ENCODE results near the gene C14orf180. TPM values are rescaled to one million over a fixed set of nuclear protein-coding genes. Genes with fewer than 3 reads are reported as not detected.

The C14orf180 gene
- total and polyA plus RNA-seq, 10 of the 15 experiments (the other 5 are each of a cell fraction or from before 2014, with no cell fraction given), result not detected

DNA sequence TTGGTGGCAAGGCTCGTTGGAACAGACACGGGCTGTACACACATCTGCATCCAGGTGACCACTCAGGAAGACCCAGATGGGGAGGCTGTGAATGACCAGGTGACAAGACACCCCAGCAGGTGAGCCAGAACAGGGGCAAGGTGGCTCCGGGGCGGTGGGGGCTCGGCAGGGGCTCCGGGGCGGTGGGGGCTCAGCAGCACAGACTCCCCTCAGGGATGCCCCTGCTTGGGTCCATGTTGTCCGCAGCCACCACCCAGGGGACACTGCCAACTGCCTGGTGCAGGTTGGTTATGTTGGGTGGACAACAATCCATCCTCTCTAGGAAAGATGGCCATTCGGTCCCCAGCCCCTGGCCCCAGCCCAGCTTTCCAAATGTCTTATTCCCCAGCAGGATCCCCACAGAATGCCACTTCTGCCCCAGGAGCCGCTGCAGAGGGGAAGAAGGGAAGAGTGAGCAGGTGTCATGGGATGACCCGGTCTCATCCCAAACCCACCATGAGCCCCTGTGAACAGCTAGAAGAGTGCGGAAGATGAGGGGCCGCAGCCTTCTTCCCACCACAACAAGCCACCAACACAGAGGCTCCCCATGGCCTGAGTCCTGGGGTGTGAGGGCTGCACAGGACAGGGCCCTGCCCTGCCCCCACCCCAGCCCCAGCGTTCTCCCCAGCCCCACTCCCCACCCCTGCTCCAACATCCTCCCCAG, 31.4 kb upstream of the C14orf180 start:
- ATAC-seq (no peak), FAIRE-seq (no peak), DNase-seq (ENCODE audit: low read depth, low spot score) (no peak)
- Histone ChIP-seq H3K27ac (ENCODE audit: control insufficient read depth, insufficient read depth) (no peak overlapping the region), H2AFZ (ENCODE audit: control insufficient read depth, low read depth, low read length) (no peak overlapping the region), H3K9me3 (replicated peaks; ENCODE audit: control insufficient read depth, insufficient read depth, low read length) (no peaks in the 10 kb centered on the region), H3K27me3 (replicated peaks in 1 of 2; ENCODE audit: control insufficient read depth in 2 of 2, insufficient read depth in 2 of 2, low read length in 1 of 2) (peaks cover 0 to 6% of the 10 kb centered on the region in 2 experiments; a peak in 2 of 4 replicates), H3K9ac (ENCODE audit: control insufficient read depth, insufficient read depth, low read length) (no peak overlapping the region), H3K4me2 (ENCODE audit: control insufficient read depth, insufficient read depth) (no peak overlapping the region), H3K4me1 (ENCODE audit: control insufficient read depth, insufficient read depth, low read length) (no peaks in the 10 kb centered on the region), H3K36me3 (ENCODE audit: control insufficient read depth in 2 of 2, insufficient read depth in 2 of 2, low read length in 1 of 2) (no peaks in the 10 kb centered on the region), H4K20me1 (ENCODE audit: control insufficient read depth, insufficient read depth) (no peaks in the 10 kb centered on the region), H3K4me3 (no peak overlapping the region), H3K79me2 (ENCODE audit: control insufficient read depth, insufficient read depth, low read length) (no peaks in the 10 kb centered on the region)
- ChIA-PET POLR2A (no interaction called here), CTCF (no interaction called here), SMC1A (ENCODE audit: uncharacterized antibody, unreplicated experiment) (no interaction called here), RAD21 (ENCODE audit: unreplicated experiment) (no interaction called here)
- in situ Hi-C loops (cut with MboI) (no loop called here), intact Hi-C loops (cut with micrococcal nuclease; ENCODE audit: unreplicated experiment) (no loop called here)
- 23% methylated on average over 13 of the region's 14 CpGs for WGBS (ENCODE audit: insufficient coverage, insufficient replicate concordance, low lambda C conversion rate, missing lambda C conversion rate)
- TF ChIP-seq HDGF (IDR thresholded peaks at IDR 0.05) (no peak), GATAD2B (conservative IDR thresholded peaks at IDR 0.05; ENCODE audit: low read depth) (no peak)
- no TSS peak for BruUV-seq (replicated peaks)

DNA sequence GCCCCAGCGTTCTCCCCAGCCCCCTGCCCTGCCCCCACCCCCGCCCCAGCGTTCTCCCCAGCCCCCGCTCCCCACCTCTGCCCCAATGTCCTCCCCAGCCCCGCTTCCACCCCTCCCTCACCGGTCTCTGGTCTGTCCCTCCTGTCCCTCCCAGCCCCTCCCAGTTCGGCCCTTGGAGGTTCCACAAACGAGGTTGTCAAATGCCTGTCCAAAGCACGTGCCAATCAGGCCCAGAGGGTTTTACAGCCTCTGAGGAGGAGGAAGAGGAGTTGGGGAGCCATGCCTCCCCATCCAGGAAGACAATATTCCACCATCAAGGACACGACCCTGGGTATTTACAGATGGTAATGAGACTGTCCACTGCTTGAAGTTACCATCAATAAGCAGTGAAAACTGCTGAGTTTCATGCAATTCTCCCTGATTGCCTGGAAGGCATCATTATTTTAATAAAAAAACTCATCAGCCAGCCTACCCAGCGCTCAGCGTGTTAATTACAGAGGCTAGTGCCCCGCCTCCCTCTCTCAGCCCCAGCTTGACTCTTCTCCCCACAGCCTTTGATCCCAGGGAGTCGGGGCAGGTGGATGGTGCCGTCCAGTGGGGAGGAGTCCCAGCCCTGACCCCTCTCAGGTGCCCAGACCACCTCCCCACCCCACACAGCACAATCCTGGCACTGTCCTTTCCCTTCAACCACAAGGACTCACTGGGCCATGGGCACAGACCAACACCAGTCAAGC, 30.6 kb upstream of the C14orf180 start:
- intact Hi-C loops (cut with micrococcal nuclease; ENCODE audit: unreplicated experiment), result no loop called here
- Histone ChIP-seq H3K4me1 (ENCODE audit: control insufficient read depth, insufficient read depth, low read length) (no peaks in the 10 kb centered on the region), H3K4me3 (no peak overlapping the region), H2AFZ (ENCODE audit: control insufficient read depth, low read depth, low read length) (no peak overlapping the region), H4K20me1 (ENCODE audit: control insufficient read depth, insufficient read depth) (no peaks in the 10 kb centered on the region), H3K9ac (ENCODE audit: control insufficient read depth, insufficient read depth, low read length) (no peak overlapping the region), H3K36me3 (ENCODE audit: control insufficient read depth in 2 of 2, insufficient read depth in 2 of 2, low read length in 1 of 2) (no peaks in the 10 kb centered on the region), H3K79me2 (ENCODE audit: control insufficient read depth, insufficient read depth, low read length) (no peaks in the 10 kb centered on the region), H3K27me3 (replicated peaks in 1 of 2; ENCODE audit: control insufficient read depth in 2 of 2, insufficient read depth in 2 of 2, low read length in 1 of 2) (peaks cover 0 to 6% of the 10 kb centered on the region in 2 experiments; a peak in 2 of 4 replicates), H3K27ac (ENCODE audit: control insufficient read depth, insufficient read depth) (no peak overlapping the region), H3K9me3 (replicated peaks; ENCODE audit: control insufficient read depth, insufficient read depth, low read length) (no peaks in the 10 kb centered on the region), H3K4me2 (ENCODE audit: control insufficient read depth, insufficient read depth) (no peak overlapping the region)
- DNase-seq (ENCODE audit: low read depth, low spot score) (no peak), FAIRE-seq (no peak), ATAC-seq (no peak)
- in situ Hi-C loops (cut with MboI), result no loop called here
- ChIA-PET RAD21 (ENCODE audit: unreplicated experiment) (no interaction called here), SMC1A (ENCODE audit: uncharacterized antibody, unreplicated experiment) (no interaction called here), POLR2A (no interaction called here), CTCF (no interaction called here)
- WGBS (ENCODE audit: insufficient coverage, insufficient replicate concordance, low lambda C conversion rate, missing lambda C conversion rate), result 7% methylated on average over 9 of the region's 15 CpGs
- no TSS peak for BruUV-seq (replicated peaks)
- no peak for TF ChIP-seq NBN (IDR thresholded peaks at IDR 0.05)
- no peak for TF ChIP-seq MXI1 (IDR thresholded peaks at IDR 0.05; ENCODE audit: low read depth, low read length)
- TF ChIP-seq SRF (IDR thresholded peaks at IDR 0.05; ENCODE audit: low read depth in 2 of 2, low read length in 2 of 2), result no peak
- TF ChIP-seq, protein P1, sequence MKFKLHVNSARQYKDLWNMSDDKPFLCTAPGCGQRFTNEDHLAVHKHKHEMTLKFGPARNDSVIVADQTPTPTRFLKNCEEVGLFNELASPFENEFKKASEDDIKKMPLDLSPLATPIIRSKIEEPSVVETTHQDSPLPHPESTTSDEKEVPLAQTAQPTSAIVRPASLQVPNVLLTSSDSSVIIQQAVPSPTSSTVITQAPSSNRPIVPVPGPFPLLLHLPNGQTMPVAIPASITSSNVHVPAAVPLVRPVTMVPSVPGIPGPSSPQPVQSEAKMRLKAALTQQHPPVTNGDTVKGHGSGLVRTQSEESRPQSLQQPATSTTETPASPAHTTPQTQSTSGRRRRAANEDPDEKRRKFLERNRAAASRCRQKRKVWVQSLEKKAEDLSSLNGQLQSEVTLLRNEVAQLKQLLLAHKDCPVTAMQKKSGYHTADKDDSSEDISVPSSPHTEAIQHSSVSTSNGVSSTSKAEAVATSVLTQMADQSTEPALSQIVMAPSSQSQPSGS (IDR thresholded peaks at IDR 0.05; ENCODE audit: low read length), result no peak
- no peak for TF ChIP-seq JUND (IDR thresholded peaks at IDR 0.05; ENCODE audit: low read depth, low read length)
- no peak for TF ChIP-seq RELA (IDR thresholded peaks at IDR 0.05; ENCODE audit: borderline replicate concordance, partially characterized antibody)
- TF ChIP-seq TAF1 (IDR thresholded peaks at IDR 0.05; ENCODE audit: borderline replicate concordance, low read depth, low read length), result no peak
- TF ChIP-seq, protein P2, sequence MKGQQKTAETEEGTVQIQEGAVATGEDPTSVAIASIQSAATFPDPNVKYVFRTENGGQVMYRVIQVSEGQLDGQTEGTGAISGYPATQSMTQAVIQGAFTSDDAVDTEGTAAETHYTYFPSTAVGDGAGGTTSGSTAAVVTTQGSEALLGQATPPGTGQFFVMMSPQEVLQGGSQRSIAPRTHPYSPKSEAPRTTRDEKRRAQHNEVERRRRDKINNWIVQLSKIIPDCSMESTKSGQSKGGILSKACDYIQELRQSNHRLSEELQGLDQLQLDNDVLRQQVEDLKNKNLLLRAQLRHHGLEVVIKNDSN (IDR thresholded peaks at IDR 0.05; ENCODE audit: borderline replicate concordance, extremely low read length, insufficient read depth, low read depth, low read length), result no peak
- TF ChIP-seq, protein P3, sequence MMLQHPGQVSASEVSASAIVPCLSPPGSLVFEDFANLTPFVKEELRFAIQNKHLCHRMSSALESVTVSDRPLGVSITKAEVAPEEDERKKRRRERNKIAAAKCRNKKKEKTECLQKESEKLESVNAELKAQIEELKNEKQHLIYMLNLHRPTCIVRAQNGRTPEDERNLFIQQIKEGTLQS (IDR thresholded peaks at IDR 0.05; ENCODE audit: borderline replicate concordance, extremely low read depth, low read depth, low read length), result no peak
- TF ChIP-seq HCFC1 (IDR thresholded peaks at IDR 0.05; ENCODE audit: low read length), result no peak
- no peak for TF ChIP-seq ZNF274 (IDR thresholded peaks at IDR 0.05; ENCODE audit: insufficient read depth, insufficient read length)
- no peak for TF ChIP-seq NR2C1 (IDR thresholded peaks at IDR 0.05)
- no peak for TF ChIP-seq IRF4 (IDR thresholded peaks at IDR 0.05; ENCODE audit: low read depth, low read length)

Data from GM12878 (cell line).